Lung (tissue), 13 donors: Measurements from ENCODE around the gene ADAMTS16. TPM values are rescaled to one million over a fixed set of nuclear protein-coding genes. Genes with fewer than 3 reads are reported as not detected.

ENCODE experiments used
- ATAC-seq: fragments of 200-7000 bp; cut with Tn5 transposase; one replicate; pipeline ENCODE4 v1.9.1; 2020; ENCODE audit warnings: moderate number of reproducible peaks; ENCODE audit not compliant: insufficient read depth, low FRiP score
- DNase-seq, 3 donors: peaks; one replicate each; pipeline ENCODE4 v3.0.0-alpha.2; 2013 to 2017
- H3K27ac ChIP-seq, 2 donors: one replicate each; pipeline ENCODE4 v1.5.1; 2013; ENCODE audit warnings: mild to moderate bottlenecking in 2 of 2, moderate library complexity in 2 of 2, control low read depth in 1 of 2, inconsistent platforms in 1 of 2, low read depth in 1 of 2, low read length in 1 of 2
- H3K27me3 ChIP-seq, 3 donors: one replicate each; pipeline ENCODE4 v1.5.1; 2013; ENCODE audit warnings: low read length in 2 of 3; ENCODE audit not compliant: control insufficient read depth in 3 of 3, insufficient read depth in 3 of 3
- H3K36me3 ChIP-seq, 4 donors: one replicate each; pipeline ENCODE4 v1.5.1; 2013; ENCODE audit warnings: low read length in 4 of 4, mild to moderate bottlenecking in 1 of 4, moderate library complexity in 1 of 4; ENCODE audit not compliant: control insufficient read depth in 4 of 4, insufficient read depth in 4 of 4
- H3K4me1 ChIP-seq, 5 donors: one replicate each; pipeline ENCODE4 v1.5.1; 2013; ENCODE audit warnings: low read length in 5 of 5, mild to moderate bottlenecking in 2 of 5, moderate library complexity in 1 of 5; ENCODE audit not compliant: control insufficient read depth in 5 of 5, insufficient read depth in 5 of 5
- H3K4me3 ChIP-seq: one replicate; pipeline ENCODE4 v1.5.1; 2013; ENCODE audit warnings: mild to moderate bottlenecking, control low read depth, moderate library complexity
- H3K9ac ChIP-seq, 2 donors: one replicate each; pipeline ENCODE4 v1.5.1; 2013; ENCODE audit warnings: low read length in 2 of 2, control low read depth in 1 of 2; ENCODE audit not compliant: insufficient read depth in 1 of 2
- H3K9me3 ChIP-seq, 4 donors: one replicate each; pipeline ENCODE4 v1.5.1; 2013; ENCODE audit warnings: low read length in 3 of 4, mild to moderate bottlenecking in 1 of 4, moderate library complexity in 1 of 4; ENCODE audit not compliant: control insufficient read depth in 4 of 4, insufficient read depth in 3 of 4
- CTCF ChIP-seq: IDR thresholded peaks from 2 replicates; pipeline ENCODE4 v1.5.1; 2012; ENCODE audit warnings: mild to moderate bottlenecking; ENCODE audit errors: control extremely low read depth, extremely low read depth
- WGBS, 2 donors: extraction: QIAGEN DNeasy Blood & Tissue Kit; methylation state at CpG; one replicate each; pipeline ENCODE4 v1.1.7; 2013; 5-methylcytosine and 5-hydroxymethylcytosine counted together
- polyA plus RNA-seq, 2 donors: library from polyadenylated mRNA; stranded (reverse); fragments of 200-250 nt; gene quantifications; one replicate each; pipeline ENCODE4 v1.2.1, GENCODE V29; 2013
- small RNA-seq: library from RNA; depleted of rRNA; stranded (forward); fragments of <200 nt; gene quantifications from one replicate; pipeline ENCODE3, GENCODE V24; 2014; ENCODE audit warnings: low replicate concordance
- total RNA-seq, 2 donors: library from RNA; depleted of rRNA in 1 of 2; stranded (reverse); fragments of >200 nt in 1 of 2; gene quantifications; one replicate each; pipeline ENCODE4 v1.2.1, GENCODE V29; 2014 to 2021
- donor health status: control.
- donor health status: control.
- donor health status: Bipolar disorder and iron deficiency.
- donor health status: healthy.
- donor health status: DM: yes; HTN: yes; CAD: no.

The ADAMTS16 gene
- total and polyA plus RNA-seq, 4 donors: 0.09 to 0.97 TPM; not detected in 2

GRCh38 chr5:5369051-5369605 lies 229.0 kb downstream of the ADAMTS16 start:
- no peak overlapping the region for H3K27ac ChIP-seq
- DNase-seq (no peak), ATAC-seq (no peak)
- H3K4me1 ChIP-seq: no peaks in the 10 kb centered on the region
- peaks cover 0 to 2% (median 0%) of the 10 kb centered on the region in 4 donors for H3K9me3 ChIP-seq
- no peaks in the 10 kb centered on the region for H3K36me3 ChIP-seq
- WGBS, 2 donors: 67 to 71% methylated on average over 4 of the region's 4 CpGs
- H3K27me3 ChIP-seq: no peaks in the 10 kb centered on the region
- TF ChIP-seq CTCF: no peak
- no peak overlapping the region for H3K4me3 ChIP-seq
- no peak overlapping the region for H3K9ac ChIP-seq

Small RNAs within 50 kb of the gene (small RNA-seq; reads per million reads assigned to genes)
- gene RN7SKP73: not detected
